SK-N-SH treated with all-trans-retinoic acid at 6 μM for 48 hours (cell line): ENCODE data around the gene KCNQ5.

Experiments used
- ATAC-seq: fragments of 200-7000 bp; cut with Tn5 transposase; 3 replicates; pipeline ENCODE4 v1.9.1; 2020; ENCODE audit warnings: mild to moderate bottlenecking, moderate library complexity
- ARNTL ChIP-seq: fragments of 450-650 bp; formaldehyde crosslinking; IDR thresholded peaks from 2 replicates; pipeline ENCODE4 v1.5.0; 2020; ENCODE audit warnings: low read depth, mild to moderate bottlenecking, moderate library complexity, borderline replicate concordance
- BACH2 ChIP-seq: fragments of 250-450 bp; sonication (Bioruptor Pico); IDR thresholded peaks from 2 replicates; pipeline ENCODE4 v1.9.0; 2021; ENCODE audit warnings: mild to moderate bottlenecking, borderline replicate concordance
- CREB5 ChIP-seq: fragments of 250-450 bp; sonication (Bioruptor Pico); IDR thresholded peaks from 2 replicates; pipeline ENCODE4 v1.5.1; 2020; ENCODE audit warnings: low read depth, mild to moderate bottlenecking, moderate library complexity
- CSDC2 ChIP-seq: fragments of 250-450 bp; sonication (Bioruptor Pico); IDR thresholded peaks from 2 replicates; pipeline ENCODE4 v1.5.0; 2020; ENCODE audit warnings: mild to moderate bottlenecking, moderate library complexity
- GLIS3 ChIP-seq: fragments of 250-450 bp; sonication (Bioruptor Pico); IDR thresholded peaks from 2 replicates; pipeline ENCODE4 v1.5.0; 2020; ENCODE audit warnings: mild to moderate bottlenecking, moderate library complexity
- ISL1 ChIP-seq: fragments of 250-450 bp; sonication (Bioruptor Pico); IDR thresholded peaks from 2 replicates; pipeline ENCODE4 v2.1.2; 2022; ENCODE audit warnings: mild to moderate bottlenecking, moderate library complexity
- RARB ChIP-seq: fragments of 250-450 bp; sonication (Bioruptor Pico); IDR thresholded peaks from 2 replicates; pipeline ENCODE4 v1.8.0; 2021; ENCODE audit warnings: mild to moderate bottlenecking, moderate library complexity
- SNAI2 ChIP-seq: fragments of 250-450 bp; sonication (Bioruptor Pico); IDR thresholded peaks from 2 replicates; pipeline ENCODE4 v1.5.0; 2020; ENCODE audit warnings: mild to moderate bottlenecking, moderate library complexity
- TCF4 ChIP-seq: fragments of 250-450 bp; sonication (Bioruptor Pico); IDR thresholded peaks from 2 replicates; pipeline ENCODE4 v1.8.0; 2021; ENCODE audit warnings: mild to moderate bottlenecking, moderate library complexity, borderline replicate concordance
- TOX ChIP-seq: fragments of 250-450 bp; sonication (Bioruptor Pico); IDR thresholded peaks from 2 replicates; pipeline ENCODE4 v1.8.0; 2021; ENCODE audit warnings: mild to moderate bottlenecking, moderate library complexity, borderline replicate concordance
- ZC3H10 ChIP-seq: fragments of 250-450 bp; sonication (Bioruptor Pico); IDR thresholded peaks from 2 replicates; pipeline ENCODE4 v1.5.1; 2021; ENCODE audit warnings: mild to moderate bottlenecking, moderate library complexity
- ZFP3 ChIP-seq: fragments of 250-450 bp; sonication (Bioruptor Pico); IDR thresholded peaks from 2 replicates; pipeline ENCODE4 v1.5.0; 2020; ENCODE audit warnings: mild to moderate bottlenecking, moderate library complexity
- ZFP30 ChIP-seq: fragments of 450-650 bp; formaldehyde crosslinking; IDR thresholded peaks from 2 replicates; pipeline ENCODE4 v1.5.0; 2022; ENCODE audit warnings: mild to moderate bottlenecking, moderate library complexity
- ZNF565 ChIP-seq: fragments of 450-650 bp; formaldehyde crosslinking; conservative IDR thresholded peaks from 2 replicates; pipeline ENCODE4 v1.5.0; 2020; ENCODE audit warnings: low read depth, mild to moderate bottlenecking, moderate library complexity
- ZNF70 ChIP-seq: fragments of 450-650 bp; formaldehyde crosslinking; IDR thresholded peaks from 2 replicates; pipeline ENCODE4 v1.5.0; 2020; ENCODE audit warnings: mild to moderate bottlenecking, moderate library complexity
- ZNF8 ChIP-seq: fragments of 450-650 bp; formaldehyde crosslinking; IDR thresholded peaks from 2 replicates; pipeline ENCODE4 v1.5.0; 2020; ENCODE audit warnings: mild to moderate bottlenecking, moderate library complexity
- TF ChIP-seq, protein P1 (sequence below): fragments of 250-450 bp; sonication (Bioruptor Pico); IDR thresholded peaks from 2 replicates; pipeline ENCODE4 v1.5.1; 2021; ENCODE audit warnings: mild to moderate bottlenecking, moderate library complexity
- TF ChIP-seq, protein P2 (sequence below): fragments of 250-450 bp; sonication (Bioruptor Pico); IDR thresholded peaks from 2 replicates; pipeline ENCODE4 v1.5.0; 2020; ENCODE audit warnings: mild to moderate bottlenecking, moderate library complexity
- TF ChIP-seq, protein P3 (sequence below): fragments of 250-450 bp; sonication (Bioruptor Pico); IDR thresholded peaks from 2 replicates; pipeline ENCODE4 v1.8.0; 2020; ENCODE audit warnings: mild to moderate bottlenecking, moderate library complexity, borderline replicate concordance
- TF ChIP-seq, protein P4 (sequence below): fragments of 250-450 bp; sonication (Bioruptor Pico); IDR thresholded peaks from 2 replicates; pipeline ENCODE4 v1.8.0; 2021; ENCODE audit warnings: low read depth, mild to moderate bottlenecking, moderate library complexity, borderline replicate concordance

Gene KCNQ5

GRCh38 chr6:72861059-72861458, 239.2 kb downstream of the KCNQ5 start:
- peak; percentile 25 for ATAC-seq
- TF ChIP-seq CSDC2 (CRISPR knock-in tag) (no peak), ISL1 (CRISPR knock-in tag) (no peak), ZFP3 (CRISPR knock-in tag) (no peak), BACH2 (no peak), ZFP30 (CRISPR knock-in tag) (no peak), ZC3H10 (CRISPR knock-in tag) (no peak), SNAI2 (CRISPR knock-in tag) (no peak), TCF4 (CRISPR knock-in tag) (no peak), TOX (CRISPR knock-in tag) (no peak), ZNF70 (CRISPR knock-in tag) (no peak), CREB5 (CRISPR knock-in tag) (no peak), ZNF8 (CRISPR knock-in tag) (no peak)
- TF ChIP-seq, protein P1, sequence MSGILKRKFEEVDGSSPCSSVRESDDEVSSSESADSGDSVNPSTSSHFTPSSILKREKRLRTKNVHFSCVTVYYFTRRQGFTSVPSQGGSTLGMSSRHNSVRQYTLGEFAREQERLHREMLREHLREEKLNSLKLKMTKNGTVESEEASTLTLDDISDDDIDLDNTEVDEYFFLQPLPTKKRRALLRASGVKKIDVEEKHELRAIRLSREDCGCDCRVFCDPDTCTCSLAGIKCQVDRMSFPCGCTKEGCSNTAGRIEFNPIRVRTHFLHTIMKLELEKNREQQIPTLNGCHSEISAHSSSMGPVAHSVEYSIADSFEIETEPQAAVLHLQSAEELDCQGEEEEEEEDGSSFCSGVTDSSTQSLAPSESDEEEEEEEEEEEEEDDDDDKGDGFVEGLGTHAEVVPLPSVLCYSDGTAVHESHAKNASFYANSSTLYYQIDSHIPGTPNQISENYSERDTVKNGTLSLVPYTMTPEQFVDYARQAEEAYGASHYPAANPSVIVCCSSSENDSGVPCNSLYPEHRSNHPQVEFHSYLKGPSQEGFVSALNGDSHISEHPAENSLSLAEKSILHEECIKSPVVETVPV = no peak
- TF ChIP-seq, protein P2, sequence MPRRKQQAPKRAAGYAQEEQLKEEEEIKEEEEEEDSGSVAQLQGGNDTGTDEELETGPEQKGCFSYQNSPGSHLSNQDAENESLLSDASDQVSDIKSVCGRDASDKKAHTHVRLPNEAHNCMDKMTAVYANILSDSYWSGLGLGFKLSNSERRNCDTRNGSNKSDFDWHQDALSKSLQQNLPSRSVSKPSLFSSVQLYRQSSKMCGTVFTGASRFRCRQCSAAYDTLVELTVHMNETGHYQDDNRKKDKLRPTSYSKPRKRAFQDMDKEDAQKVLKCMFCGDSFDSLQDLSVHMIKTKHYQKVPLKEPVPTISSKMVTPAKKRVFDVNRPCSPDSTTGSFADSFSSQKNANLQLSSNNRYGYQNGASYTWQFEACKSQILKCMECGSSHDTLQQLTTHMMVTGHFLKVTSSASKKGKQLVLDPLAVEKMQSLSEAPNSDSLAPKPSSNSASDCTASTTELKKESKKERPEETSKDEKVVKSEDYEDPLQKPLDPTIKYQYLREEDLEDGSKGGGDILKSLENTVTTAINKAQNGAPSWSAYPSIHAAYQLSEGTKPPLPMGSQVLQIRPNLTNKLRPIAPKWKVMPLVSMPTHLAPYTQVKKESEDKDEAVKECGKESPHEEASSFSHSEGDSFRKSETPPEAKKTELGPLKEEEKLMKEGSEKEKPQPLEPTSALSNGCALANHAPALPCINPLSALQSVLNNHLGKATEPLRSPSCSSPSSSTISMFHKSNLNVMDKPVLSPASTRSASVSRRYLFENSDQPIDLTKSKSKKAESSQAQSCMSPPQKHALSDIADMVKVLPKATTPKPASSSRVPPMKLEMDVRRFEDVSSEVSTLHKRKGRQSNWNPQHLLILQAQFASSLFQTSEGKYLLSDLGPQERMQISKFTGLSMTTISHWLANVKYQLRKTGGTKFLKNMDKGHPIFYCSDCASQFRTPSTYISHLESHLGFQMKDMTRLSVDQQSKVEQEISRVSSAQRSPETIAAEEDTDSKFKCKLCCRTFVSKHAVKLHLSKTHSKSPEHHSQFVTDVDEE (CRISPR knock-in tag) = no peak
- TF ChIP-seq, protein P3, sequence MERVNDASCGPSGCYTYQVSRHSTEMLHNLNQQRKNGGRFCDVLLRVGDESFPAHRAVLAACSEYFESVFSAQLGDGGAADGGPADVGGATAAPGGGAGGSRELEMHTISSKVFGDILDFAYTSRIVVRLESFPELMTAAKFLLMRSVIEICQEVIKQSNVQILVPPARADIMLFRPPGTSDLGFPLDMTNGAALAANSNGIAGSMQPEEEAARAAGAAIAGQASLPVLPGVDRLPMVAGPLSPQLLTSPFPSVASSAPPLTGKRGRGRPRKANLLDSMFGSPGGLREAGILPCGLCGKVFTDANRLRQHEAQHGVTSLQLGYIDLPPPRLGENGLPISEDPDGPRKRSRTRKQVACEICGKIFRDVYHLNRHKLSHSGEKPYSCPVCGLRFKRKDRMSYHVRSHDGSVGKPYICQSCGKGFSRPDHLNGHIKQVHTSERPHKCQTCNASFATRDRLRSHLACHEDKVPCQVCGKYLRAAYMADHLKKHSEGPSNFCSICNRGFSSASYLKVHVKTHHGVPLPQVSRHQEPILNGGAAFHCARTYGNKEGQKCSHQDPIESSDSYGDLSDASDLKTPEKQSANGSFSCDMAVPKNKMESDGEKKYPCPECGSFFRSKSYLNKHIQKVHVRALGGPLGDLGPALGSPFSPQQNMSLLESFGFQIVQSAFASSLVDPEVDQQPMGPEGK = no peak

DNA sequence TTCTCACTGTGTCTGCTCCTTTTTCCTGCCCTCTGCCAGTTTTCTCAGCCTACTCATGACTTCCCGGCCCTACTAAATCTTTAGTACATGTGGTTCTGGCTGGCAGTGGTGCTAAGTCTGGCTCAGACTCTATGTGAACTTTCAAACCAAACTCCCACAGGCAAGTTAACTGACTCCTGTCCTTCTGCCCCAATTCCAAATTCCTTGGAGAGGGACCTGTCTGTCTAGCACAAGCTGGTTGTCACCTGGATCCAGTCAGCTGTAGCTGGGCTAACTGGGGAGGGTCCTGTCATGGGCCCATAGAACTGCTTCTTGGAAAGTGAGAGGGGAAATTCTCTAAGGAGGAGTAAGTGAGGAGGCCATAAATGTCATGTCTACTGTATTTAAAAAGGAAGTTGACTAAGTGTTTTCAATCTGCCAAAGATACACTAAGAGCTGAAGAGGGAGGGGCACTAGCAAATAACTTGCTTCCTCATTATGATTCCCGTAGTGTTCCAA, 240.1 kb downstream of the KCNQ5 start:
- no peak for TF ChIP-seq ZFP30 (CRISPR knock-in tag)
- TF ChIP-seq ZC3H10 (CRISPR knock-in tag) = no peak
- TF ChIP-seq TOX (CRISPR knock-in tag) = no peak
- no peak for TF ChIP-seq GLIS3 (CRISPR knock-in tag)
- no peak for TF ChIP-seq ZFP3 (CRISPR knock-in tag)
- TF ChIP-seq ZNF8 (CRISPR knock-in tag) = no peak
- TF ChIP-seq ISL1 (CRISPR knock-in tag) = no peak
- TF ChIP-seq RARB = no peak
- TF ChIP-seq, protein P4, sequence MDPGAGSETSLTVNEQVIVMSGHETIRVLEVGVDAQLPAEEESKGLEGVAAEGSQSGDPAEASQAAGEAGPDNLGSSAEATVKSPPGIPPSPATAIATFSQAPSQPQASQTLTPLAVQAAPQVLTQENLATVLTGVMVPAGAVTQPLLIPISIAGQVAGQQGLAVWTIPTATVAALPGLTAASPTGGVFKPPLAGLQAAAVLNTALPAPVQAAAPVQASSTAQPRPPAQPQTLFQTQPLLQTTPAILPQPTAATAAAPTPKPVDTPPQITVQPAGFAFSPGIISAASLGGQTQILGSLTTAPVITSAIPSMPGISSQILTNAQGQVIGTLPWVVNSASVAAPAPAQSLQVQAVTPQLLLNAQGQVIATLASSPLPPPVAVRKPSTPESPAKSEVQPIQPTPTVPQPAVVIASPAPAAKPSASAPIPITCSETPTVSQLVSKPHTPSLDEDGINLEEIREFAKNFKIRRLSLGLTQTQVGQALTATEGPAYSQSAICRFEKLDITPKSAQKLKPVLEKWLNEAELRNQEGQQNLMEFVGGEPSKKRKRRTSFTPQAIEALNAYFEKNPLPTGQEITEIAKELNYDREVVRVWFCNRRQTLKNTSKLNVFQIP (CRISPR knock-in tag) = no peak
- TF ChIP-seq SNAI2 (CRISPR knock-in tag) = no peak
- TF ChIP-seq CREB5 (CRISPR knock-in tag) = no peak
- TF ChIP-seq, protein P3 = no peak
- TF ChIP-seq ZNF565 (CRISPR knock-in tag) = no peak
- no peak for TF ChIP-seq ARNTL (CRISPR knock-in tag)
- TF ChIP-seq, protein P1 = no peak
- peak; percentile 78 for ATAC-seq
